ENCODE measurements around the gene SLC39A11.

Gene SLC39A11

DNA sequence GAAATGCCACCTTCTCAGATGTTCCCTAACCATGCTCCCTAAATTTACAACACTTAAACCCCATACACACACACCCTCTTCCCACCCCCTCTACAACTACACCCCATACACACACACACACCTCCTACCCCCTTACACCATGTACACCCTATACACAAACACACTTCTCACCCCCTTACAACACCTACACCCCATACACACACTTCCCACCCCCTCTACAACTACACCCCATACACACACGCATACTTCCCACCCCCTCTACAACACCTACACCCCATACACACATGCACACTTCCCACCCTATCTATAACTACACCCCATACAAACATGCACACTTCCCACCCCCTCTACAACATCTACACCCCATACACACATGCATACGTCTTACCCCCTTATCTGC, 172.0 kb downstream of the SLC39A11 start:
- no peak for DNase-seq (ENCODE audit: low read depth in 1 of 2, low spot score in 1 of 2)
- no peaks in the 10 kb centered on the region for H3K27me3 ChIP-seq (ENCODE audit: insufficient read depth, poor library complexity, severe bottlenecking)
- no peak overlapping the region for H3K4me3 ChIP-seq (replicated peaks; ENCODE audit: insufficient read depth, low read length)
- TF ChIP-seq SPI1 (IDR thresholded peaks at IDR 0.05; ENCODE audit: borderline replicate concordance, low read depth) (no peak), GABPA (IDR thresholded peaks at IDR 0.05; ENCODE audit: low read depth) (no peak), POLR2AphosphoS5 (IDR thresholded peaks at IDR 0.05; ENCODE audit: low read depth) (no peak)
- TF ChIP-seq, protein P1, sequence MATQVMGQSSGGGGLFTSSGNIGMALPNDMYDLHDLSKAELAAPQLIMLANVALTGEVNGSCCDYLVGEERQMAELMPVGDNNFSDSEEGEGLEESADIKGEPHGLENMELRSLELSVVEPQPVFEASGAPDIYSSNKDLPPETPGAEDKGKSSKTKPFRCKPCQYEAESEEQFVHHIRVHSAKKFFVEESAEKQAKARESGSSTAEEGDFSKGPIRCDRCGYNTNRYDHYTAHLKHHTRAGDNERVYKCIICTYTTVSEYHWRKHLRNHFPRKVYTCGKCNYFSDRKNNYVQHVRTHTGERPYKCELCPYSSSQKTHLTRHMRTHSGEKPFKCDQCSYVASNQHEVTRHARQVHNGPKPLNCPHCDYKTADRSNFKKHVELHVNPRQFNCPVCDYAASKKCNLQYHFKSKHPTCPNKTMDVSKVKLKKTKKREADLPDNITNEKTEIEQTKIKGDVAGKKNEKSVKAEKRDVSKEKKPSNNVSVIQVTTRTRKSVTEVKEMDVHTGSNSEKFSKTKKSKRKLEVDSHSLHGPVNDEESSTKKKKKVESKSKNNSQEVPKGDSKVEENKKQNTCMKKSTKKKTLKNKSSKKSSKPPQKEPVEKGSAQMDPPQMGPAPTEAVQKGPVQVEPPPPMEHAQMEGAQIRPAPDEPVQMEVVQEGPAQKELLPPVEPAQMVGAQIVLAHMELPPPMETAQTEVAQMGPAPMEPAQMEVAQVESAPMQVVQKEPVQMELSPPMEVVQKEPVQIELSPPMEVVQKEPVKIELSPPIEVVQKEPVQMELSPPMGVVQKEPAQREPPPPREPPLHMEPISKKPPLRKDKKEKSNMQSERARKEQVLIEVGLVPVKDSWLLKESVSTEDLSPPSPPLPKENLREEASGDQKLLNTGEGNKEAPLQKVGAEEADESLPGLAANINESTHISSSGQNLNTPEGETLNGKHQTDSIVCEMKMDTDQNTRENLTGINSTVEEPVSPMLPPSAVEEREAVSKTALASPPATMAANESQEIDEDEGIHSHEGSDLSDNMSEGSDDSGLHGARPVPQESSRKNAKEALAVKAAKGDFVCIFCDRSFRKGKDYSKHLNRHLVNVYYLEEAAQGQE (IDR thresholded peaks at IDR 0.05; ENCODE audit: insufficient replicate concordance, low read depth): no peak
- TF ChIP-seq, protein P2, sequence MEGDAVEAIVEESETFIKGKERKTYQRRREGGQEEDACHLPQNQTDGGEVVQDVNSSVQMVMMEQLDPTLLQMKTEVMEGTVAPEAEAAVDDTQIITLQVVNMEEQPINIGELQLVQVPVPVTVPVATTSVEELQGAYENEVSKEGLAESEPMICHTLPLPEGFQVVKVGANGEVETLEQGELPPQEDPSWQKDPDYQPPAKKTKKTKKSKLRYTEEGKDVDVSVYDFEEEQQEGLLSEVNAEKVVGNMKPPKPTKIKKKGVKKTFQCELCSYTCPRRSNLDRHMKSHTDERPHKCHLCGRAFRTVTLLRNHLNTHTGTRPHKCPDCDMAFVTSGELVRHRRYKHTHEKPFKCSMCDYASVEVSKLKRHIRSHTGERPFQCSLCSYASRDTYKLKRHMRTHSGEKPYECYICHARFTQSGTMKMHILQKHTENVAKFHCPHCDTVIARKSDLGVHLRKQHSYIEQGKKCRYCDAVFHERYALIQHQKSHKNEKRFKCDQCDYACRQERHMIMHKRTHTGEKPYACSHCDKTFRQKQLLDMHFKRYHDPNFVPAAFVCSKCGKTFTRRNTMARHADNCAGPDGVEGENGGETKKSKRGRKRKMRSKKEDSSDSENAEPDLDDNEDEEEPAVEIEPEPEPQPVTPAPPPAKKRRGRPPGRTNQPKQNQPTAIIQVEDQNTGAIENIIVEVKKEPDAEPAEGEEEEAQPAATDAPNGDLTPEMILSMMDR (IDR thresholded peaks at IDR 0.05; ENCODE audit: insufficient read depth, low read length): no peak
- no peak overlapping the region for H3K27ac ChIP-seq (replicated peaks)

DNA sequence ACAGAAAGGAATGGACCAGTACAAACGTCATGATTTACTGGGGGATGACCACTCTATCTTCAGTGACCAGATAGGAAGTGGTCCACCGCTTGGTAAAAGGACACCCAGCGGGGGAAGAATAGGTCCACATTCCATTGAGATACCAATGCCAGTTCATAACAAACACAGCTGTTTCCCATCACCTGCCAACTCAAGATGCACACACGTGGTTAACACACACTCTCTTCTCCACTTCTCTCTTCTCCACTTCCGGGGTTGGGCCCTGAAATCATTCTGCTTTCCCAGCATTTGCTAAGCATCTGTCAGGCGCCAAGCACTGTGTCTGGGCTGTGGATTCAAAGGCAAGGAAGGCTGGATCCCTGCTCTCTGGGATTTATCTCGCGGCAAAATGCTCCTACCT, 175.5 kb downstream of the SLC39A11 start:
- DNase-seq (ENCODE audit: low read depth in 1 of 2, low spot score in 1 of 2): peak in 1 of 2 experiments; percentile 46
- H3K27me3 ChIP-seq (ENCODE audit: insufficient read depth, poor library complexity, severe bottlenecking): no peaks in the 10 kb centered on the region
- no peak for TF ChIP-seq POLR2AphosphoS5 (IDR thresholded peaks at IDR 0.05; ENCODE audit: low read depth)
- no peak for TF ChIP-seq GABPA (IDR thresholded peaks at IDR 0.05; ENCODE audit: low read depth)
- TF ChIP-seq, protein P2 (IDR thresholded peaks at IDR 0.05; ENCODE audit: insufficient read depth, low read length): no peak
- TF ChIP-seq, protein P1 (IDR thresholded peaks at IDR 0.05; ENCODE audit: insufficient replicate concordance, low read depth): no peak
- TF ChIP-seq SPI1 (IDR thresholded peaks at IDR 0.05; ENCODE audit: borderline replicate concordance, low read depth): peak; percentile 46; the same call in 1 of the 2 replicates
- no peak overlapping the region for H3K4me3 ChIP-seq (replicated peaks; ENCODE audit: insufficient read depth, low read length)
- H3K27ac ChIP-seq (replicated peaks): no peak overlapping the region

DNA sequence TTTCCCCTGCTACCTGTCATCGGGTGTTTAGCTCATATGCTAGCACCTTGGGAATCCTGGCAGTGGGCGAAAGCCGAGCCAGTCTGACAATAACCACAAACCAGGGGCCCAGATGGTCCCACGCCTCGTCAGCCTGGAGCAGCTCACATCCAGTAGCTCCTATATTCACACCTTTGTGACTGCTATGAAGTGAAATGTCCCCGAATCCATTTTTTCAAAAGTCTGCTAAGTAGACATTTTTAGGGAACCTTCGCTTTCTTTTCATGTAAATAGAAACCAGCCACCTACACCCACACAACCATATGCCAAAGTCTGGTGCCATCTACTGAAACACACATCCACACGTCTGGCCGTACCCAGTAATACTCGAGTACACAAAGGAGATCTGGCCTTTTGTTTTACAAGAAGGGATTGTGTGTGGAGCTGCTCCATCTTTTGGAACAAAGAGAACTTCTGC, 176.8 kb downstream of the SLC39A11 start:
- DNase-seq (ENCODE audit: low read depth in 1 of 2, low spot score in 1 of 2): no peak
- no peak overlapping the region for H3K4me3 ChIP-seq (replicated peaks; ENCODE audit: insufficient read depth, low read length)
- TF ChIP-seq POLR2AphosphoS5 (IDR thresholded peaks at IDR 0.05; ENCODE audit: low read depth): no peak
- TF ChIP-seq GABPA (IDR thresholded peaks at IDR 0.05; ENCODE audit: low read depth): no peak
- TF ChIP-seq, protein P2 (IDR thresholded peaks at IDR 0.05; ENCODE audit: insufficient read depth, low read length): no peak
- no peak for TF ChIP-seq SPI1 (IDR thresholded peaks at IDR 0.05; ENCODE audit: borderline replicate concordance, low read depth)
- TF ChIP-seq, protein P1 (IDR thresholded peaks at IDR 0.05; ENCODE audit: insufficient replicate concordance, low read depth): no peak
- no peaks in the 10 kb centered on the region for H3K27me3 ChIP-seq (ENCODE audit: insufficient read depth, poor library complexity, severe bottlenecking)
- no peak overlapping the region for H3K27ac ChIP-seq (replicated peaks)

All from HL-60 (cell line).